GM12878 (cell line): ENCODE measurements around the gene SLC19A1. TPM values are rescaled to one million over a fixed set of nuclear protein-coding genes. Genes with fewer than 3 reads are reported as not detected.

ENCODE experiments used
- ATAC-seq: fragments of 200-7000 bp; cut with Tn5 transposase; 3 replicates; pipeline ENCODE4 v1.9.1; 2020; ENCODE audit warnings: mild to moderate bottlenecking, moderate library complexity
- BruUV-seq: library from RNA; stranded (reverse); fragments of 400-500 nt; replicated peaks from 2 replicates; lab custom pipeline; 2021; lab: Mats Ljungman, UMichigan
- CTCF ChIA-PET: fragments of 300-600 bp; sonication (Branson Sonifier 250); formaldehyde crosslinking; extraction: SDS; loops from one replicate; lab custom pipeline; 2021; ENCODE audit warnings: inconsistent platforms; lab: Yijun Ruan, JAX
- POLR2A ChIA-PET: fragments of 350-600 bp; formaldehyde crosslinking; extraction: SDS; loops from one replicate; lab custom pipeline; 2021; ENCODE audit warnings: inconsistent platforms; lab: Charles Lee
- RAD21 ChIA-PET: fragments of 300-600 bp; sonication (Branson Sonifier 250); formaldehyde crosslinking; loops from one replicate; lab custom pipeline; 2023; ENCODE audit warnings: antibody characterized with exemption; ENCODE audit not compliant: unreplicated experiment; lab: Charles Lee
- SMC1A ChIA-PET: fragments of 300-600 bp; sonication (Branson Sonifier 250); formaldehyde crosslinking; loops from one replicate; lab custom pipeline; 2023; ENCODE audit not compliant: unreplicated experiment, uncharacterized antibody; lab: Charles Lee
- DNase-seq: peaks from one replicate; pipeline ENCODE4 v3.0.0-alpha.2; 2011; ENCODE audit warnings: low read depth, low spot score
- FAIRE-seq: peaks from 3 replicates; lab custom pipeline; 2011; peaks lifted over from hg19 to GRCh38; lab: Jason Lieb, UNC
- H2AFZ ChIP-seq: 2 replicates; pipeline ENCODE4 v1.6.0; 2011; ENCODE audit warnings: low read depth, low read length, control low read depth; ENCODE audit not compliant: control insufficient read depth
- H3K27ac ChIP-seq: 2 replicates; pipeline ENCODE4 v1.5.1; 2011; ENCODE audit warnings: control low read depth; ENCODE audit not compliant: control insufficient read depth, insufficient read depth
- H3K27me3 ChIP-seq, 2 experiments: replicated peaks in 1 of 2; 2 replicates each; pipeline versions ENCODE4 v1.6.0 to v1.6.1; 2011; ENCODE audit warnings: low read length in 1 of 2; ENCODE audit not compliant: control insufficient read depth in 2 of 2, insufficient read depth in 2 of 2
- H3K36me3 ChIP-seq, 2 experiments: 2 replicates each; pipeline ENCODE4 v1.5.1; 2011; ENCODE audit warnings: low read length in 1 of 2; ENCODE audit not compliant: control insufficient read depth in 2 of 2, insufficient read depth in 2 of 2
- H3K4me1 ChIP-seq: 2 replicates; pipeline ENCODE4 v1.6.1; 2011; ENCODE audit warnings: mild to moderate bottlenecking, low read length, moderate library complexity, mixed read lengths; ENCODE audit not compliant: control insufficient read depth, insufficient read depth
- H3K4me2 ChIP-seq: 2 replicates; pipeline ENCODE4 v1.6.0; 2011; ENCODE audit warnings: control low read depth; ENCODE audit not compliant: control insufficient read depth, insufficient read depth
- H3K4me3 ChIP-seq: fragments of 200-600 bp; sonication (generic); 2 replicates; pipeline ENCODE4 v1.5.1; 2016
- H3K79me2 ChIP-seq: 2 replicates; pipeline ENCODE4 v1.6.0; 2011; ENCODE audit warnings: low read length; ENCODE audit not compliant: control insufficient read depth, insufficient read depth
- H3K9ac ChIP-seq: 2 replicates; pipeline ENCODE4 v1.8.0; 2011; ENCODE audit warnings: low read length, control low read depth, mixed read lengths; ENCODE audit not compliant: control insufficient read depth, insufficient read depth
- H3K9me3 ChIP-seq: replicated peaks from 3 replicates; pipeline ENCODE4 v1.5.1; 2011; ENCODE audit warnings: mild to moderate bottlenecking, low read length; ENCODE audit not compliant: control insufficient read depth, insufficient read depth
- H4K20me1 ChIP-seq: 2 replicates; pipeline ENCODE4 v1.6.0; 2011; ENCODE audit not compliant: control insufficient read depth, insufficient read depth
- LARP7 ChIP-seq: fragments of 450-650 bp; IDR thresholded peaks from 2 replicates; pipeline ENCODE4 v1.6.1; 2017; ENCODE audit warnings: mild to moderate bottlenecking
- POLR2AphosphoS2 ChIP-seq: IDR thresholded peaks from 2 replicates; pipeline ENCODE4 v1.6.1; 2011; ENCODE audit warnings: low read depth, mild to moderate bottlenecking, low read length, improper control_type of control experiment, moderate library complexity
- RFX5 ChIP-seq: IDR thresholded peaks from 2 replicates; pipeline ENCODE4 v1.6.1; 2011; ENCODE audit warnings: low read depth, low read length, improper control_type of control experiment
- SIN3A ChIP-seq: IDR thresholded peaks from 2 replicates; pipeline ENCODE4 v1.6.1; 2012; ENCODE audit warnings: low read depth, low read length, improper control_type of control experiment
- SP1 ChIP-seq: IDR thresholded peaks from one replicate; pipeline ENCODE4 v1.6.1; 2011; ENCODE audit warnings: low read depth, low read length
- SPI1 ChIP-seq: IDR thresholded peaks from 2 replicates; pipeline ENCODE4 v1.6.1; 2011; ENCODE audit warnings: low read depth, mild to moderate bottlenecking, low read length, moderate library complexity, borderline replicate concordance; ENCODE audit not compliant: insufficient read depth
- SRF ChIP-seq, 2 experiments: IDR thresholded peaks; 2 replicates each; pipeline ENCODE4 v1.6.1; 2011; ENCODE audit warnings: low read depth in 2 of 2, low read length in 2 of 2, mild to moderate bottlenecking in 1 of 2, moderate library complexity in 1 of 2
- TAF1 ChIP-seq: IDR thresholded peaks from 2 replicates; pipeline ENCODE4 v1.6.1; 2011; ENCODE audit warnings: mild to moderate bottlenecking, low read depth, low read length, borderline replicate concordance
- WGBS: methylation state at CpG from one replicate; pipeline ENCODE4 v1.1.6; 2016; ENCODE audit warnings: low lambda C conversion rate; ENCODE audit not compliant: insufficient replicate concordance, insufficient coverage; ENCODE audit errors: missing lambda C conversion rate; 5-methylcytosine and 5-hydroxymethylcytosine counted together
- in situ Hi-C: fragments of 300-500 bp; cut with MboI; formaldehyde crosslinking; loops from 9 replicates; pipeline ENCODE4 v1.14.3; 2018; ENCODE audit warnings: mixed read lengths
- intact Hi-C: fragments of 100-400 bp; cut with micrococcal nuclease; formaldehyde crosslinking; loops from one replicate; pipeline ENCODE4 v1.14.2; 2022; ENCODE audit not compliant: unreplicated experiment
- polyA plus RNA-seq, 11 experiments: library from polyadenylated mRNA; depleted of rRNA in 4 of 11; unstranded in 6 of 11; stranded (reverse) in 5 of 11; fragments of >200 nt; fragmentation: Nextera tagmentation in 4 of 11; fragmentation: Illumina TruSeq in 1 of 11; extraction: Ambion mirVana in 4 of 11; extraction: Trizol in 1 of 11; gene quantifications; 1 replicate in 1 of 11; 2 replicates in 10 of 11; pipeline versions ENCODE4 v1.2.1 to v1.2.3, GENCODE V29; 2011 to 2016; ENCODE audit warnings: inconsistent platforms in 2 of 11, missing spikeins in 2 of 11, low read depth in 1 of 11
- total RNA-seq, 4 experiments: library from RNA; depleted of rRNA in 3 of 4; stranded (reverse); fragments of >200 nt in 3 of 4; fragmentation: Illumina TruSeq in 1 of 4; extraction: Trizol in 1 of 4; gene quantifications; 2 replicates each; pipeline versions ENCODE4 v1.2.1 to v1.2.3, GENCODE V29; 2013 to 2021
- TF ChIP-seq, protein P1 (sequence below): IDR thresholded peaks from 2 replicates; pipeline ENCODE4 v1.6.1; 2011; ENCODE audit warnings: borderline replicate concordance, low read depth, mild to moderate bottlenecking, moderate library complexity, low read length; ENCODE audit not compliant: insufficient read depth, poor library complexity, severe bottlenecking
- TF ChIP-seq, protein P2 (sequence below): fragments of 450-650 bp; IDR thresholded peaks from 2 replicates; pipeline ENCODE4 v1.6.1; 2017; ENCODE audit warnings: borderline replicate concordance
- TF ChIP-seq, protein P3 (sequence below): fragments of 450-650 bp; formaldehyde crosslinking; IDR thresholded peaks from 2 replicates; pipeline ENCODE4 v1.4.0; 2022; ENCODE audit warnings: mild to moderate bottlenecking, moderate library complexity
- TF ChIP-seq, protein P4 (sequence below): fragments of 450-650 bp; conservative IDR thresholded peaks from 2 replicates; pipeline ENCODE4 v1.6.1; 2017; ENCODE audit warnings: mild to moderate bottlenecking, moderate library complexity

SLC19A1 gene
- total and polyA plus RNA-seq, 10 of the 15 experiments (the other 5 are each of a cell fraction or from before 2014, with no cell fraction given), result 0.42 to 49.7 (median 12.2) TPM

DNA sequence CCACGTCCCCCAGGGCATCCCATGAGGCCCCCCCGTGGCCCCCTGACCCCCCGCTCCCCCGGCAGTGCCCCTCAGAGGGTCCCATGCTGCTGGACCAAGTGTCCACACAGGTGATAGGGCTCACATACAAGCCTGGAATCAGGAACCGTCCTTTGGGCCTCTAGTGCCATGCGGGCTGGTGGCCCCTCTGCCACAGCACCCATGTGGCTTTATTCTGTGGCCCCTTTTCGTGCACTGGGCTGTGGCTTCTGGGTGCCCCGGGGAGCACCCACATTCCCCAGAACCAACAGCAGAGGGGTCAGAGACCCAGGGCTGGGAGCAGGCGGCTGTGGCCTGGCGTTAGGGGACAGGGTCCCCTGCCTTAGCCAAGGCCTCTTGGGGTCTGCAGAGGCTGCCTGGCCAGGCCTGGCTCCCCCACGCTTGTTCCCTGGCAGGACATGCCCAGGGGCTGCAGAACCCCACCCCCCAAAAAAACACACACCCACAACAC is 31.7 kb downstream of the SLC19A1 start:
- Histone ChIP-seq H3K4me2 (no peak overlapping the region), H3K79me2 (no peaks in the 10 kb centered on the region), H3K4me1 (no peaks in the 10 kb centered on the region), H3K4me3 (no peak overlapping the region), H3K36me3 (peaks cover 0 to 7% of the 10 kb centered on the region in 2 experiments; a peak in 2 of 4 replicates), H2AFZ (no peak overlapping the region), H3K9me3 (no peaks in the 10 kb centered on the region), H4K20me1 (no peaks in the 10 kb centered on the region), H3K9ac (no peak overlapping the region), H3K27ac (no peak overlapping the region), H3K27me3 (no peaks in the 10 kb centered on the region)
- FAIRE-seq, result no peak
- no peak for ATAC-seq
- TF ChIP-seq SP1 (no peak), TAF1 (no peak), SRF (IDR thresholded peaks at IDR 0.05; ENCODE audit: low read depth in 2 of 2, low read length in 2 of 2) (no peak), RFX5 (no peak), POLR2AphosphoS2 (no peak), SPI1 (no peak), LARP7 (no peak), SIN3A (no peak)
- TF ChIP-seq, protein P1, sequence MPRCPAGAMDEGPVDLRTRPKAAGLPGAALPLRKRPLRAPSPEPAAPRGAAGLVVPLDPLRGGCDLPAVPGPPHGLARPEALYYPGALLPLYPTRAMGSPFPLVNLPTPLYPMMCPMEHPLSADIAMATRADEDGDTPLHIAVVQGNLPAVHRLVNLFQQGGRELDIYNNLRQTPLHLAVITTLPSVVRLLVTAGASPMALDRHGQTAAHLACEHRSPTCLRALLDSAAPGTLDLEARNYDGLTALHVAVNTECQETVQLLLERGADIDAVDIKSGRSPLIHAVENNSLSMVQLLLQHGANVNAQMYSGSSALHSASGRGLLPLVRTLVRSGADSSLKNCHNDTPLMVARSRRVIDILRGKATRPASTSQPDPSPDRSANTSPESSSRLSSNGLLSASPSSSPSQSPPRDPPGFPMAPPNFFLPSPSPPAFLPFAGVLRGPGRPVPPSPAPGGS, result no peak
- TF ChIP-seq, protein P2, sequence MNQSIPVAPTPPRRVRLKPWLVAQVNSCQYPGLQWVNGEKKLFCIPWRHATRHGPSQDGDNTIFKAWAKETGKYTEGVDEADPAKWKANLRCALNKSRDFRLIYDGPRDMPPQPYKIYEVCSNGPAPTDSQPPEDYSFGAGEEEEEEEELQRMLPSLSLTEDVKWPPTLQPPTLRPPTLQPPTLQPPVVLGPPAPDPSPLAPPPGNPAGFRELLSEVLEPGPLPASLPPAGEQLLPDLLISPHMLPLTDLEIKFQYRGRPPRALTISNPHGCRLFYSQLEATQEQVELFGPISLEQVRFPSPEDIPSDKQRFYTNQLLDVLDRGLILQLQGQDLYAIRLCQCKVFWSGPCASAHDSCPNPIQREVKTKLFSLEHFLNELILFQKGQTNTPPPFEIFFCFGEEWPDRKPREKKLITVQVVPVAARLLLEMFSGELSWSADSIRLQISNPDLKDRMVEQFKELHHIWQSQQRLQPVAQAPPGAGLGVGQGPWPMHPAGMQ, result no peak
- TF ChIP-seq, protein P3, sequence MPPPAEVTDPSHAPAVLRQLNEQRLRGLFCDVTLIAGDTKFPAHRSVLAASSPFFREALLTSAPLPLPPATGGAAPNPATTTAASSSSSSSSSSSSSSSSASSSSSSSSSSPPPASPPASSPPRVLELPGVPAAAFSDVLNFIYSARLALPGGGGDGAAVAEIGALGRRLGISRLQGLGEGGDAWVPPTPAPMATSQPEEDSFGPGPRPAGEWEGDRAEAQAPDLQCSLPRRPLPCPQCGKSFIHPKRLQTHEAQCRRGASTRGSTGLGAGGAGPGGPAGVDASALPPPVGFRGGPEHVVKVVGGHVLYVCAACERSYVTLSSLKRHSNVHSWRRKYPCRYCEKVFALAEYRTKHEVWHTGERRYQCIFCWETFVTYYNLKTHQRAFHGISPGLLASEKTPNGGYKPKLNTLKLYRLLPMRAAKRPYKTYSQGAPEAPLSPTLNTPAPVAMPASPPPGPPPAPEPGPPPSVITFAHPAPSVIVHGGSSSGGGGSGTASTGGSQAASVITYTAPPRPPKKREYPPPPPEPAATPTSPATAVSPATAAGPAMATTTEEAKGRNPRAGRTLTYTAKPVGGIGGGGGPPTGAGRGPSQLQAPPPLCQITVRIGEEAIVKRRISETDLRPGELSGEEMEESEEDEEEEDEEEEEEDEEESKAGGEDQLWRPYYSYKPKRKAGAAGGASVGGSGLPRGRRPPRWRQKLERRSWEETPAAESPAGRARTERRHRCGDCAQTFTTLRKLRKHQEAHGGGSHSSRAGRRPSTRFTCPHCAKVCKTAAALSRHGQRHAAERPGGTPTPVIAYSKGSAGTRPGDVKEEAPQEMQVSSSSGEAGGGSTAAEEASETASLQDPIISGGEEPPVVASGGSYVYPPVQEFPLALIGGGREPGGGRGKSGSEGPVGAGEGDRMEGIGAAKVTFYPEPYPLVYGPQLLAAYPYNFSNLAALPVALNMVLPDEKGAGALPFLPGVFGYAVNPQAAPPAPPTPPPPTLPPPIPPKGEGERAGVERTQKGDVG (CRISPR knock-in tag), result no peak
- TF ChIP-seq, protein P4, sequence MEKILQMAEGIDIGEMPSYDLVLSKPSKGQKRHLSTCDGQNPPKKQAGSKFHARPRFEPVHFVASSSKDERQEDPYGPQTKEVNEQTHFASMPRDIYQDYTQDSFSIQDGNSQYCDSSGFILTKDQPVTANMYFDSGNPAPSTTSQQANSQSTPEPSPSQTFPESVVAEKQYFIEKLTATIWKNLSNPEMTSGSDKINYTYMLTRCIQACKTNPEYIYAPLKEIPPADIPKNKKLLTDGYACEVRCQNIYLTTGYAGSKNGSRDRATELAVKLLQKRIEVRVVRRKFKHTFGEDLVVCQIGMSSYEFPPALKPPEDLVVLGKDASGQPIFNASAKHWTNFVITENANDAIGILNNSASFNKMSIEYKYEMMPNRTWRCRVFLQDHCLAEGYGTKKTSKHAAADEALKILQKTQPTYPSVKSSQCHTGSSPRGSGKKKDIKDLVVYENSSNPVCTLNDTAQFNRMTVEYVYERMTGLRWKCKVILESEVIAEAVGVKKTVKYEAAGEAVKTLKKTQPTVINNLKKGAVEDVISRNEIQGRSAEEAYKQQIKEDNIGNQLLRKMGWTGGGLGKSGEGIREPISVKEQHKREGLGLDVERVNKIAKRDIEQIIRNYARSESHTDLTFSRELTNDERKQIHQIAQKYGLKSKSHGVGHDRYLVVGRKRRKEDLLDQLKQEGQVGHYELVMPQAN, result no peak
- CTCF ChIA-PET, result no interaction called here
- POLR2A ChIA-PET, result no interaction called here
- no peak for DNase-seq
- BruUV-seq, result no TSS peak
- intact Hi-C loops, result no loop called here
- SMC1A ChIA-PET, result no interaction called here
- RAD21 ChIA-PET, result no interaction called here
- 70% methylated on average over 10 of the region's 11 CpGs for WGBS
- in situ Hi-C loops, result no loop called here
